Measurements from ENCODE around the gene OPTC.

Gene OPTC

GRCh38 chr1:203491664-203492063, 2.3 kb upstream of the OPTC start:
- no peak for DNase-seq (ENCODE audit: low read depth)

DNA sequence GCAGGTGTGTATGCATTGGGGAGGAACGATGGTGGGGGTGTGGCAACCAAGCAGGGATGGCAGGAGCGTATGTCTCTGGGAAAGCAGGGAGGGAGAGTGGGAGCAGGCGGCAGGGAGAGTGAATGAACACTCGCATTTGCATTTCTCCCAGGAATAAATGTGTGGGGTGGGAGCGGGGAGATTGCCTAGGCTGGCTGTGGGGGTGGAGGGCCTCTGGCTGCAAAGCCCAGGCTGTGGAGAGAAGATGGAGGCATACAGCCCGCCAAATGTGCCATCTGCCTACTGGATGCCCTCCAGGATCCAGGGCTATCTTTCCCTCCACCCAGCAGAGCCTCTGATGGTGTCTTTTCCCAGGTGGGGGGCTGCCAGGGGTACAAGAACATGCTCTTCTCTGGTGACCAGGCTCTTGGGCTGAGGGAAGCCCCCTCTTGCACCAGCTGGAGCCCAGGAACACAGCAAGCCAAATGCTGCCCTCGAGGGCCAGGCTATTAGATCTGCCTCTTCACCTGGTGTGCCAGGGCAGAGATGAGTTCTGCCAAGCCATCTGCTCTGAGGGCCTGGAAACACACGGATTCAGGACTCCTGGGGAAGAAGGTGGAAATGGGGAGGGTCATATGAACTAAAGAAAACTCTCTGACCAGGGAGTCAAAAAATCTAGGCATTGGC, 1.7 kb upstream of the OPTC start:
- no peak for DNase-seq (ENCODE audit: low read depth)

DNA sequence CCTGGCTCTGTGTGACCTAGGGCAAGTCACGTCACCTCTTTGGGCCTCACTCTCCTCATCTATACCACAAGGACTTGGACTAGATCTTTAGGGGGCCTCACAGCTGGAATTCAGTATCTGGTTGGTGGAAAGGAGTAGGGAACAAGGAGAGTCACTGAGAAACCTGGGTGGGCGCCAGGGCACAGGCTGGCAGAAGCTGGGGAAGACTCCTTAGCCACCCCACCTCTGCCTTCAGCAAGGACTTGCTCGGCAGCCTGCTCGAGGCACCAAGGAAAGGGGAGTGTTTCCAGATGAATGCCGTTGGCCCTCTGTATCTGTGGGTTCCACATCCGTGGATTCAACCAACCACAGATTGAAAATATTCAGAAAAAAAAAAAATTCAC, 1.2 kb upstream of the OPTC start:
- no peak for DNase-seq (ENCODE audit: low read depth)

DNA sequence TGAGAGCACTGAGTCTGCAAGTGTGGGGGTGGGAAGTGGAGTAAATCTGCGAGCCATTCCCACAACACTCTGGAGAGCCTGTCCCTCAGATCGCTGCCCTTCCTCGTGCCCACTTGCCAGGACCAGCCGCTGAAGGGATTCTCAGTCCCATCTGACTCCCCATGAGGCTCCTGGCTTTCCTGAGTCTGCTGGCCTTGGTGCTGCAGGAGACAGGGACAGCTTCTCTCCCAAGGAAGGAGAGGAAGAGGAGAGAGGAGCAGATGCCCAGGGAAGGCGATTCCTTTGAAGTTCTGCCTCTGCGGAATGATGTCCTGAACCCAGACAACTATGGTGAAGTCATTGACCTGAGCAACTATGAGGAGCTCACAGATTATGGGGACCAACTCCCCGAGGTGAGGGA, 1.9 kb downstream of the OPTC start:
- no peak for DNase-seq (ENCODE audit: low read depth)

- no peak for DNase-seq (ENCODE audit: low read depth)
Observed at GRCh38 chr1:203497269-203497777, 3.4 kb downstream of the OPTC start.

GRCh38 chr1:203499643-203500278, 5.8 kb downstream of the OPTC start:
- no peak for DNase-seq (ENCODE audit: low read depth)

GRCh38 chr1:203500279-203500678, 6.3 kb downstream of the OPTC start:
- no peak for DNase-seq (ENCODE audit: low read depth)

DNA sequence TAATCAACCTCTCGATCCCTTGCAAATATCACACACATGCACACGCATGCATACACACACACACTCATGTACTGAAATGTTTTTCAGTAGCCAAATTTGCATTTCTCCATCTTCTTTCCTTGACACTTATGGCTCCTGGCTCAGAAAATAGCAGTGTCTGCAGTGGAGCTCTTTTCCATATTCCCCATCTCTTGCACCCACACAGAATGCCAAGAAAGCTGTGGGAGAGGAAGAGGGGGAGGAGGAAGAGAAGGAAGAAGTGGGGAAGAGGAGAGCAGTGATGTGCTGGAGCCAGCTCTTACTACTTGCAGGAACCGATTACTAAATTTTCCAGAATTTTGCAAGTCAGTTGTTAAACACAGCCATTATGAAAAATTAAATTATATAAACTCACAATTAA, 9.9 kb downstream of the OPTC start:
- DNase-seq (ENCODE audit: low read depth) = no peak

- DNase-seq (ENCODE audit: low read depth) = peak; percentile 66
Observed at GRCh38 chr1:203504400-203505250, 10.7 kb downstream of the OPTC start.

DNA sequence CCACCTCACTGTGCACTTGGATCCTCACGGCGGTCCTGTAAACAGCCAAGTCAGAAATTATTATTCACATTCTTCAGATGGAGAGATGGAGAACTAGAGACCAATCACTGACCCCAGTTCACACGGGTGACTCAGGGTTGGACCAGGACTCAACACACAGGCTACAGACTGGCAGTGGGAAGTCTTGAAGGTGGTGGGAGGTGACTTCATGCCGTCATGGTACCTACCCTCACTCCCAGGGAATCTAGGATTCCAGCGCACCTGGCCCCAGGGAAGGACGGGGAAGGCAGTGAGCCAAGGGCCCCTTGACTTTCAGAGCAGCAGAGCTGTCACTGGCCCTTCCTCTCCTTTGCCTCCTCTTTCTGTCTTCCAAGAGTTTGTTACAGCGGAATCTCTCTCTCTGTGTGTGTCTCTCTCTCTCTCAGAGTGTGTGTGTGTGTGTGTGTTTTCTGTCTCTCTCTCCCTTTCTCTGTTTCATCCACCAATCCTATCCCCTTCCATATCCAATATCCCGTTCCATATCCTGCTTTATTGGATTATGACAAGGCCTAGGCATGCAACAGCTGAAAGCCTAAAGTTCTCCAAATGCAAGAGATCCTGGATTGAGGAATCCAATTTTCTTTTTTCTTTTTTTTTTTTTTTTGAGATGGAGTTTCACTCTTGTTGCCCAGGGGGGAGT, 11.7 kb downstream of the OPTC start:
- no peak for DNase-seq (ENCODE audit: low read depth)

DNA sequence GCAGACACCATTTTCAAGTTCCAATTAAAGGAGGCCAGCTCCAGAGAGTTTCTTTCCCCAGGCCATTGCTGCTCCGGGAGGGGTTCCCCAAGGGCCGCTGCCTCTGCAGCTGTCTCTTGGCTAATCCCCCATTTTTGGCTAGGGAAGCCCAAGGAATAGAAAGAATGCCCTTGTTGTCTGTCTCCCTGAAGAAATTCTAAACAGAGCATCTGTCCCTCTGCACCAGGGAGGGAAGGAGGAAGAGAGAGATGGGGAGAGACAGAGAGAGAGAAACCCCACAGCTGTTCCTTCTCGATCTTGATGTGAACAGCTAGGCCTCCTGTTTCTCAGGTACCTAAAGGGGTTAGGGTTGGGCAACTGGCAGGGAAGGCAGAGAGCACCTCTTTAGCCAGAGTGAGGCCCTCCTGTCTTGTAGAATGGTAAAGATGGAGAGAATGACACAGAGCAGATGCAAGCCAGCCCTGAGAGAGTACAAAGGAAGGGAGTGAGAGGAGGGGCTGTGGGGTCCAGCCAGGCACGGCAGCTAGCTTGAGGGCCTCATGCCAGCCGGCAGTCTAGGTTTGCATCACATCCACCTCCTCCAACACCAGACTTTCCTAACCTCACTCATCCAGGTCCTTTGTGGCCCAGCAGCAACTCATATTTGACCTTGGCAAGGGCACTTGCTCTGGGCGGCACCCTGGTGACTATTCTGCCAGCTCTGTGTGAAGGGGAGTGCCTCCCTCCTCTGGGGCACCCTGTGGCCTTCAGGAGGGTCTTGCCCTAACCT, 13.1 kb downstream of the OPTC start:
- DNase-seq (ENCODE audit: low read depth) = no peak

GRCh38 chr1:203507759-203508158, 13.8 kb downstream of the OPTC start:
- DNase-seq (ENCODE audit: low read depth) = no peak

GRCh38 chr1:203508463-203509073, 14.6 kb downstream of the OPTC start:
- no peak for DNase-seq (ENCODE audit: low read depth)

DNA sequence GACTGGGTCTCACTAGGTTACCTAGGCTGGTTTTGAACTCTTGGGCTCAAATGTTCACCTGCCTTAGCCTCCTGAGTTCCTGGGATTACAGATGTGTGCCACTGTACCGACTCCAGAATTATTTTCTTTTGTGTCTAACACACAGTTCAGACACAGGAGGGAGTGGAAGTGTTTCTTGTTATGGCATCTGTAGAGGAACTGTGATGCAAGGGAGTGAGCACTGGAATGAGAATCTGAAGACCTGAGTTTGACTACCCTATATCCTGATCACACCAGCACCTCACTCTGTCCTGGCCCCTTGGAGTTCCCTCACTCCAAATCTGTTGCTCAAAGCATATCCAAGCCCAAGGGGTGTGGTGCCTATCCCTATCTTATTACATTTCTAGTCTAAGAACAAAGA, 15.2 kb downstream of the OPTC start:
- no peak for DNase-seq (ENCODE audit: low read depth)

DNA sequence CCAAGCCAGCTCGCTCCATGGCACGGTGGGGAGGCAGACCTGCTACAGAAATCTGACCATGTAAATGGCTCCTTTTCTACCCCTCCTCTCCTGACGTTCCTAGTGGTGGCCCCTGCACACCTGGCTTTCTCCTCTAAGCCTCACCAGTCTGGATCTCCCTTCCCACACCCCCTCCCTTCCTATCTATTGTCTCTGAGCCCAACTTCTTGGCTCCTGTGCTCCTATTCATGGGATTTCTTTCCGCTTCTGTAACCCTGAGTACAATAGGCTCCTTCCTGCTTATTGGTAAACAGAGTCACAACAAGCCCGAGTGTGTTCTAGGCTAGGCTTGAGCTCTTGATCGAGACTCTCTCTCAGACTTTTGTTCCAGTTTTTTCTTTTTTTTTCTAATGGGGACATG, 17.6 kb downstream of the OPTC start:
- DNase-seq (ENCODE audit: low read depth) = no peak

GRCh38 chr1:203511930-203512329, 18.0 kb downstream of the OPTC start:
- DNase-seq (ENCODE audit: low read depth) = no peak

- no peak for DNase-seq (ENCODE audit: low read depth)
Observed at GRCh38 chr1:203512517-203512847, 18.5 kb downstream of the OPTC start.

- DNase-seq (ENCODE audit: low read depth) = peak; percentile 39
Observed at GRCh38 chr1:203512848-203513584, 19.1 kb downstream of the OPTC start.

DNA sequence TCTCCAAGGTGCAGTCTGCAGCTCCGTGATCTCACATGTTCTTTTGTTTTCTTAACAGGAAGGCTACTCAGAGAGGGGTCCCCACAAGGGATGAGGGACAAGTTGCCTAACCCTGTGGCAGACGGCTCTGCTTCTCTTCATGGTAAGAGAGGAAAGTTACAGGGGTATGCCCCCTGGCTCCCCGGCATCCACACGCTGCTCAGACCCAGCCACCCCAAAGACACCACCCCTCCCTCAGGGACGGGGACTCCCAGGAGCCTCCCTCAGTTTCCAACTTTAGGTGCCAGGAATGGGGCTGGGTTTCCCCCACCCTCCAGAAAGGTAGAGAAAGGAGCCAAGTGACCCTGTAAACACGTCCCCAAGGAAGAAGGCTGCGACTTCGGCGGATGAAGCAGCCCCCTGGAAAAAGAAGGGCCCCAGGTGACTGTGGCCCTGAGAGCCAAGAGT, 19.7 kb downstream of the OPTC start:
- DNase-seq (ENCODE audit: low read depth) = no peak

- DNase-seq (ENCODE audit: low read depth) = no peak
Observed at GRCh38 chr1:203516184-203516583, 22.2 kb downstream of the OPTC start.

GRCh38 chr1:203516906-203517305, 23.0 kb downstream of the OPTC start:
- DNase-seq (ENCODE audit: low read depth) = no peak
